Skeletal muscle tissue (tissue), 4 donors: ENCODE measurements around the gene EMX1. TPM values are rescaled to one million over a fixed set of nuclear protein-coding genes. Genes with fewer than 3 reads are reported as not detected.

ENCODE experiments used
- H3K27ac ChIP-seq: one replicate; pipeline ENCODE4 v1.7.0; 2013; ENCODE audit warnings: mild to moderate bottlenecking, low read depth, low read length, inconsistent platforms
- H3K27me3 ChIP-seq, 3 donors: one replicate each; pipeline ENCODE4 v1.7.0; 2013; ENCODE audit warnings: low read length in 3 of 3; ENCODE audit not compliant: control insufficient read depth in 3 of 3, insufficient read depth in 3 of 3
- H3K36me3 ChIP-seq, 3 donors: one replicate each; pipeline ENCODE4 v1.7.0; 2013; ENCODE audit warnings: low read length in 3 of 3; ENCODE audit not compliant: control insufficient read depth in 3 of 3, insufficient read depth in 3 of 3
- H3K4me1 ChIP-seq, 3 donors: one replicate each; pipeline ENCODE4 v1.7.0; 2013; ENCODE audit warnings: low read length in 3 of 3, mild to moderate bottlenecking in 3 of 3; ENCODE audit not compliant: control insufficient read depth in 3 of 3, insufficient read depth in 3 of 3
- H3K4me3 ChIP-seq, 3 donors: one replicate each; pipeline ENCODE4 v1.7.0; 2013; ENCODE audit warnings: low read length in 3 of 3
- H3K9ac ChIP-seq, 3 donors: one replicate each; pipeline ENCODE4 v1.7.0; 2013; ENCODE audit warnings: low read length in 3 of 3, mild to moderate bottlenecking in 3 of 3, moderate library complexity in 2 of 3, low read depth in 1 of 3
- H3K9me3 ChIP-seq, 3 donors: one replicate each; pipeline ENCODE4 v1.7.0; 2013; ENCODE audit warnings: low read length in 3 of 3; ENCODE audit not compliant: control insufficient read depth in 3 of 3
- total RNA-seq: library from RNA; depleted of rRNA; stranded (reverse); fragments of >200 nt; gene quantifications from one replicate; pipeline ENCODE4 v1.2.3, GENCODE V29; 2014
- donor health status: Osteomylitis.

The EMX1 gene
- total RNA-seq, 1 donor from 2014 or later, result not detected

- Histone ChIP-seq H3K9me3 (no peaks in the 10 kb centered on the region), H3K27me3 (peaks cover 0 to 6% (median 6%) of the 10 kb centered on the region in 3 donors)
Observed at GRCh38 chr2:72940361-72940760, 23.0 kb downstream of the EMX1 start.

GRCh38 chr2:72940786-72941185 is 23.5 kb downstream of the EMX1 start:
- Histone ChIP-seq H3K27me3 (peaks cover 0 to 4% (median 3%) of the 10 kb centered on the region in 3 donors), H3K4me3 (no peak overlapping the region), H3K9me3 (no peaks in the 10 kb centered on the region), H3K4me1 (peaks cover 0 to 4% (median 2%) of the 10 kb centered on the region in 3 donors), H3K36me3 (peaks cover 4 to 10% (median 7%) of the 10 kb centered on the region in 3 donors), H3K27ac (no peak overlapping the region), H3K9ac (no peak overlapping the region)

More at GRCh38 chr2:72940361-72940760, 23.0 kb downstream of the EMX1 start:
- Histone ChIP-seq H3K4me3 (no peak overlapping the region), H3K9ac (no peak overlapping the region), H3K27ac (no peak overlapping the region), H3K36me3 (peaks cover 4 to 10% (median 7%) of the 10 kb centered on the region in 3 donors), H3K4me1 (peaks cover 0 to 4% (median 2%) of the 10 kb centered on the region in 3 donors)

- no peaks in the 10 kb centered on the region for H3K4me1 ChIP-seq
- H3K27me3 ChIP-seq, result no peaks in the 10 kb centered on the region
- peaks cover 4 to 12% (median 7%) of the 10 kb centered on the region in 3 donors for H3K36me3 ChIP-seq
- no peak overlapping the region for H3K27ac ChIP-seq
- no peak overlapping the region for H3K9ac ChIP-seq
- H3K9me3 ChIP-seq, result no peaks in the 10 kb centered on the region
- no peak overlapping the region for H3K4me3 ChIP-seq
Observed at GRCh38 chr2:72942293-72942692, 25.0 kb downstream of the EMX1 start.

- no peak overlapping the region for H3K9ac ChIP-seq
Observed at GRCh38 chr2:72942881-72943418, 25.6 kb downstream of the EMX1 start.

GRCh38 chr2:72943540-72944395 is 26.4 kb downstream of the EMX1 start:
- Histone ChIP-seq H3K9ac (no peak overlapping the region), H3K36me3 (peaks cover 4 to 12% (median 7%) of the 10 kb centered on the region in 3 donors), H3K4me1 (no peaks in the 10 kb centered on the region), H3K4me3 (no peak overlapping the region), H3K9me3 (no peaks in the 10 kb centered on the region), H3K27me3 (no peaks in the 10 kb centered on the region), H3K27ac (no peak overlapping the region)

More at GRCh38 chr2:72942881-72943418, 25.6 kb downstream of the EMX1 start:
- H3K27ac ChIP-seq, result no peak overlapping the region
- H3K27me3 ChIP-seq, result no peaks in the 10 kb centered on the region
- H3K4me3 ChIP-seq, result no peak overlapping the region
- no peaks in the 10 kb centered on the region for H3K4me1 ChIP-seq
- H3K36me3 ChIP-seq, result peaks cover 4 to 12% (median 7%) of the 10 kb centered on the region in 3 donors
- H3K9me3 ChIP-seq, result no peaks in the 10 kb centered on the region

- Histone ChIP-seq H3K36me3 (peaks cover 4 to 12% (median 7%) of the 10 kb centered on the region in 3 donors), H3K4me1 (no peaks in the 10 kb centered on the region), H3K27me3 (no peaks in the 10 kb centered on the region), H3K27ac (no peak overlapping the region), H3K9ac (no peak overlapping the region), H3K9me3 (no peaks in the 10 kb centered on the region), H3K4me3 (no peak overlapping the region)
Observed at GRCh38 chr2:72944804-72945449, 27.6 kb downstream of the EMX1 start.

- H3K27ac ChIP-seq, result no peak overlapping the region
- H3K9me3 ChIP-seq, result no peaks in the 10 kb centered on the region
- H3K27me3 ChIP-seq, result no peaks in the 10 kb centered on the region
- no peaks in the 10 kb centered on the region for H3K4me1 ChIP-seq
- no peak overlapping the region for H3K9ac ChIP-seq
- no peak overlapping the region for H3K4me3 ChIP-seq
- H3K36me3 ChIP-seq, result peaks cover 4 to 12% (median 7%) of the 10 kb centered on the region in 3 donors
Observed at GRCh38 chr2:72945450-72946019, 28.2 kb downstream of the EMX1 start.

DNA sequence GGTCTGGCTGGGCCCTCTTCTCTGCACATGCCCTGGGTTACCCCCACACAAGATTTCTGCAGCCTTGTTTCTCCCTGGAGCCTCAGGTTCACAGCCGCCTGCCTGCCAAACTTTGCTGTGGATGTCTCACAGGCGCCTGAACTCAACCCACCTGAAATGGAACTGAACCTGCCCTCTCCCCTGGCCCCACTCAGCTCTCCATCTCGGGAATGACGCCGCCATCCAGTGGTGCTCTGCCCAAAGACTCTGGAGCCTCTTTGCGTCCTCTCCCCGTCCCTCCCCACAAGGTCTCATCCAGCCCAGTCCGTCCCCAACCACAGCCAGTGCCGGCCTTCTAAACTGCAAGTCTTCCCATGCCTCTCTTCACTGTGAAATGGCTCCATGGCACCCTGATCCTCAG is 29.1 kb downstream of the EMX1 start:
- H3K4me1 ChIP-seq, result no peaks in the 10 kb centered on the region
- H3K27me3 ChIP-seq, result no peaks in the 10 kb centered on the region
- H3K27ac ChIP-seq, result no peak overlapping the region
- H3K4me3 ChIP-seq, result no peak overlapping the region
- no peak overlapping the region for H3K9ac ChIP-seq
- H3K9me3 ChIP-seq, result no peaks in the 10 kb centered on the region
- H3K36me3 ChIP-seq, result peaks cover 4 to 12% (median 7%) of the 10 kb centered on the region in 3 donors

GRCh38 chr2:72947952-72948830 is 30.9 kb downstream of the EMX1 start:
- Histone ChIP-seq H3K9me3 (no peaks in the 10 kb centered on the region), H3K4me3 (no peak overlapping the region), H3K4me1 (no peaks in the 10 kb centered on the region), H3K36me3 (peaks cover 4 to 11% (median 7%) of the 10 kb centered on the region in 3 donors), H3K27ac (no peak overlapping the region), H3K9ac (no peak overlapping the region), H3K27me3 (no peaks in the 10 kb centered on the region)
